OCI-LY3 (cell line): Measurements from ENCODE around the gene IFT57.

ENCODE experiments used
- EZH2phosphoT487 ChIP-seq: fragments of 200-600 bp; shearing (Covaris generic); IDR thresholded peaks from 2 replicates; pipeline ENCODE4 v1.6.1; 2018; ENCODE audit warnings: antibody characterized with exemption, mixed run types, low read depth
- TF ChIP-seq, protein P1 (sequence below): fragments of 200-600, 300-600 bp; sonication (generic); IDR thresholded peaks from 2 replicates; pipeline ENCODE4 v1.5.1; 2014; ENCODE audit warnings: antibody characterized with exemption, low read length, low read depth

DNA sequence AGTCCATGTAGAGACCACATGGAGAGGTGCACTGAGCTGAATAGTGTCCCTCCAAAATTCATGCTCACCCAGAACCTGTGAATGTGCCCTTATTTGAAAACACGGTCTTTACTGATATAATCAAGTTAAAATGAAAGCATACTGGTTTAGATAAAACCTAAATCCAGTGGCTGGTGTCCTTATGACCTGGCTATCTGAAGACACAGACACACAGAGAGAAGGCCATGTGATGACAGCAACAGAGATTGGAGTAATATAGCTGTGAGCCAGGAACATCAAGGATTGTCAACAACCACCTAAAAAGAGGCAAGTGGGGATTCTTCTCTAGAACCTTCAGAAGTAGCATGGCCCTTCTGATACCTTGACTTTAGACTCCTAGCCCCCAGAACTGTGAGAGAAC, 76.6 kb downstream of the IFT57 start:
- TF ChIP-seq, protein P1, sequence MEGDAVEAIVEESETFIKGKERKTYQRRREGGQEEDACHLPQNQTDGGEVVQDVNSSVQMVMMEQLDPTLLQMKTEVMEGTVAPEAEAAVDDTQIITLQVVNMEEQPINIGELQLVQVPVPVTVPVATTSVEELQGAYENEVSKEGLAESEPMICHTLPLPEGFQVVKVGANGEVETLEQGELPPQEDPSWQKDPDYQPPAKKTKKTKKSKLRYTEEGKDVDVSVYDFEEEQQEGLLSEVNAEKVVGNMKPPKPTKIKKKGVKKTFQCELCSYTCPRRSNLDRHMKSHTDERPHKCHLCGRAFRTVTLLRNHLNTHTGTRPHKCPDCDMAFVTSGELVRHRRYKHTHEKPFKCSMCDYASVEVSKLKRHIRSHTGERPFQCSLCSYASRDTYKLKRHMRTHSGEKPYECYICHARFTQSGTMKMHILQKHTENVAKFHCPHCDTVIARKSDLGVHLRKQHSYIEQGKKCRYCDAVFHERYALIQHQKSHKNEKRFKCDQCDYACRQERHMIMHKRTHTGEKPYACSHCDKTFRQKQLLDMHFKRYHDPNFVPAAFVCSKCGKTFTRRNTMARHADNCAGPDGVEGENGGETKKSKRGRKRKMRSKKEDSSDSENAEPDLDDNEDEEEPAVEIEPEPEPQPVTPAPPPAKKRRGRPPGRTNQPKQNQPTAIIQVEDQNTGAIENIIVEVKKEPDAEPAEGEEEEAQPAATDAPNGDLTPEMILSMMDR: no peak
- TF ChIP-seq EZH2phosphoT487: no peak
